HepG2 (cell line): ENCODE measurements around the gene GPR85. TPM values are rescaled to one million over a fixed set of nuclear protein-coding genes. Genes with fewer than 3 reads are reported as not detected.

Experiments
- ATAC-seq: fragments of 200-7000 bp; cut with Tn5 transposase; 3 replicates; pipeline ENCODE4 v1.9.1; 2020; ENCODE audit warnings: mild to moderate bottlenecking, moderate library complexity
- BruUV-seq: library from RNA; stranded (reverse); fragments of 400-500 nt; replicated peaks from 2 replicates; lab custom pipeline; 2021; lab: Mats Ljungman, UMichigan
- CTCF ChIA-PET: fragments of 300-600 bp; formaldehyde crosslinking; extraction: SDS; loops from one replicate; lab custom pipeline; 2021; ENCODE audit warnings: low total read pairs, inconsistent platforms, low intra/inter-chr PET ratio; lab: Yijun Ruan, JAX
- POLR2A ChIA-PET: fragments of 350-600 bp; sonication (Branson Sonifier 250); formaldehyde crosslinking; loops from one replicate; lab custom pipeline; 2020; ENCODE audit warnings: antibody characterized with exemption, inconsistent platforms; lab: Yijun Ruan, JAX
- DNase-seq: peaks from one replicate; pipeline ENCODE4 v3.0.0-alpha.2; 2015; ENCODE audit warnings: low spot score
- FAIRE-seq: peaks from 3 replicates; lab custom pipeline; 2011; peaks lifted over from hg19 to GRCh38; lab: Jason Lieb, UNC
- H2AFZ ChIP-seq: one replicate; pipeline ENCODE4 v1.6.1; 2011; ENCODE audit warnings: low read length, inconsistent platforms
- H3K27ac ChIP-seq: fragments of 300-600 bp; 3 replicates; pipeline ENCODE4 v1.8.0; 2011; ENCODE audit warnings: mixed run types, mild to moderate bottlenecking, mixed read lengths, low read length, inconsistent platforms; ENCODE audit not compliant: insufficient read depth; ENCODE audit errors: extremely low read length
- H3K27me3 ChIP-seq, 2 experiments: fragments of 200-600 bp in 1 of 2; 2 replicates in 1 of 2; 3 replicates in 1 of 2; pipeline versions ENCODE4 v1.6.0 to v1.8.0; 2011; ENCODE audit warnings: low read length in 2 of 2, mild to moderate bottlenecking in 2 of 2, moderate library complexity in 2 of 2, inconsistent platforms in 1 of 2; ENCODE audit not compliant: insufficient read depth in 2 of 2, control insufficient read depth in 1 of 2
- H3K36me3 ChIP-seq, 2 experiments: fragments of 200-600 bp in 1 of 2; replicated peaks in 1 of 2; 2 replicates in 1 of 2; 3 replicates in 1 of 2; pipeline versions ENCODE4 v1.5.1 to v1.8.0; 2011; ENCODE audit warnings: low read length in 2 of 2, inconsistent platforms in 1 of 2; ENCODE audit not compliant: insufficient read depth in 2 of 2, control insufficient read depth in 1 of 2
- H3K4me1 ChIP-seq: 2 replicates; pipeline ENCODE4 v1.5.1; 2012; ENCODE audit warnings: low read length, inconsistent platforms; ENCODE audit not compliant: insufficient read depth
- H3K4me2 ChIP-seq: 2 replicates; pipeline ENCODE4 v1.6.0; 2011; ENCODE audit warnings: low read depth, low read length, inconsistent platforms
- H3K4me3 ChIP-seq, 3 experiments: fragments of 200-600 bp in 1 of 3; sonication (generic), shearing (Covaris generic) in 1 of 3; replicated peaks in 1 of 3; 2 replicates each; pipeline ENCODE4 v1.5.1; 2011 to 2016; ENCODE audit warnings: low read length in 3 of 3, inconsistent platforms in 2 of 3, low read depth in 2 of 3, mild to moderate bottlenecking in 2 of 3, control low read depth in 1 of 3, mixed read lengths in 1 of 3; ENCODE audit not compliant: insufficient read depth in 1 of 3
- H3K79me2 ChIP-seq: one replicate; pipeline ENCODE4 v1.6.1; 2011; ENCODE audit warnings: low read length, inconsistent platforms; ENCODE audit not compliant: insufficient read depth
- H3K9ac ChIP-seq: 2 replicates; pipeline ENCODE4 v1.6.0; 2011; ENCODE audit warnings: mild to moderate bottlenecking, low read depth, low read length, inconsistent platforms; ENCODE audit not compliant: insufficient read depth
- H3K9me3 ChIP-seq: 2 replicates; pipeline ENCODE4 v1.5.1; 2012; ENCODE audit warnings: mild to moderate bottlenecking, low read length
- H4K20me1 ChIP-seq: 2 replicates; pipeline ENCODE4 v1.6.0; 2011; ENCODE audit warnings: inconsistent platforms, mild to moderate bottlenecking, low read length, moderate library complexity; ENCODE audit not compliant: insufficient read depth
- EP300 ChIP-seq, 3 experiments: sonication (generic) in 1 of 3; formaldehyde crosslinking in 1 of 3; IDR thresholded peaks; 2 replicates each; pipeline versions ENCODE4 v1.5.1 to v1.6.1; 2011 to 2020; ENCODE audit warnings: low read depth in 2 of 3, low read length in 2 of 3, borderline replicate concordance in 1 of 3, improper control_type of control experiment in 1 of 3, mild to moderate bottlenecking in 1 of 3, missing genetic modification reagents in 1 of 3, moderate library complexity in 1 of 3
- NR2F2 ChIP-seq: IDR thresholded peaks from 2 replicates; pipeline ENCODE4 v1.6.1; 2012; ENCODE audit warnings: low read depth, inconsistent platforms, borderline replicate concordance
- PHF5A ChIP-seq: IDR thresholded peaks from one replicate; pipeline ENCODE4 v1.6.1; 2018; ENCODE audit warnings: low read depth, missing genetic modification reagents; ENCODE audit not compliant: unreplicated experiment
- PRPF4 ChIP-seq: fragments of 200-400 bp; formaldehyde crosslinking; IDR thresholded peaks from 2 replicates; pipeline ENCODE4 v1.6.1; 2016; ENCODE audit warnings: low read length, low read depth; ENCODE audit not compliant: poor library complexity, severe bottlenecking
- RFX1 ChIP-seq: fragments of 450-650 bp; IDR thresholded peaks from 2 replicates; pipeline ENCODE4 v1.6.1; 2017
- SALL1 ChIP-seq: sonication (generic); formaldehyde crosslinking; IDR thresholded peaks from 2 replicates; pipeline ENCODE4 v1.8.0; 2022; ENCODE audit warnings: mild to moderate bottlenecking, missing genetic modification reagents
- XRCC5 ChIP-seq: fragments of 200-400 bp; formaldehyde crosslinking; optimal IDR thresholded peaks from 2 replicates; pipeline ENCODE3; 2017; ENCODE audit warnings: mild to moderate bottlenecking, low read length
- ZNF260 ChIP-seq: sonication (generic); formaldehyde crosslinking; IDR thresholded peaks from 2 replicates; pipeline ENCODE4 v1.4.0; 2020; ENCODE audit warnings: missing genetic modification reagents, low read depth, mild to moderate bottlenecking, borderline replicate concordance
- ZNF274 ChIP-seq: sonication (generic); formaldehyde crosslinking; IDR thresholded peaks from 2 replicates; pipeline ENCODE4 v1.5.1; 2020; ENCODE audit warnings: mild to moderate bottlenecking, missing genetic modification reagents
- ZNF746 ChIP-seq: sonication (generic); formaldehyde crosslinking; IDR thresholded peaks from 2 replicates; pipeline ENCODE4 v1.8.0; 2022; ENCODE audit warnings: mild to moderate bottlenecking, missing genetic modification reagents
- WGBS: methylation state at CpG from one replicate; pipeline ENCODE4 v1.1.6; 2017; ENCODE audit warnings: low lambda C conversion rate; 5-methylcytosine and 5-hydroxymethylcytosine counted together
- in situ Hi-C: cut with HindIII; loops from 2 replicates; pipeline ENCODE4 v1.10.0; 2017; ENCODE audit warnings: low pct_unique_long_range_greater_than_20kb; ENCODE audit not compliant: extremely low pct_ligation_motif_present
- intact Hi-C: fragments of 100-400 bp; cut with micrococcal nuclease; formaldehyde crosslinking; loops from one replicate; pipeline ENCODE4 v1.10.0; 2022; ENCODE audit not compliant: unreplicated experiment
- polyA plus RNA-seq, 8 experiments: library from polyadenylated mRNA; depleted of rRNA in 3 of 8; stranded (reverse) in 7 of 8; unstranded in 1 of 8; fragments of >200 nt; fragmentation: Illumina TruSeq in 4 of 8; extraction: Trizol in 4 of 8; gene quantifications; 2 replicates each; pipeline versions ENCODE4 v1.2.1 to v1.2.3, GENCODE V29; 2011 to 2016; ENCODE audit warnings: low read depth in 4 of 8, missing spikeins in 1 of 8, mixed read lengths in 1 of 8; ENCODE audit not compliant: insufficient read depth in 1 of 8
- total RNA-seq, 5 experiments: library from RNA; depleted of rRNA; stranded (reverse); fragments of >200 nt; fragmentation: Illumina TruSeq; extraction: Trizol; gene quantifications; 2 replicates each; pipeline ENCODE4 v1.2.3, GENCODE V29; 2016; ENCODE audit warnings: low read depth in 1 of 5
- TF ChIP-seq, protein P1 (sequence below): sonication (generic); formaldehyde crosslinking; IDR thresholded peaks from 2 replicates; pipeline ENCODE4 v1.8.1; 2023; ENCODE audit warnings: mild to moderate bottlenecking, inconsistent platforms, moderate library complexity, missing genetic modification reagents, borderline replicate concordance
- TF ChIP-seq, protein P2 (sequence below): sonication (generic); formaldehyde crosslinking; IDR thresholded peaks from 2 replicates; pipeline ENCODE4 v1.9.0; 2022; ENCODE audit warnings: missing genetic modification reagents, mild to moderate bottlenecking, borderline replicate concordance

The GPR85 gene
- total and polyA plus RNA-seq, 2 of the 13 experiments (the other 11 are each of a cell fraction or from before 2014, with no cell fraction given), result not detected

DNA sequence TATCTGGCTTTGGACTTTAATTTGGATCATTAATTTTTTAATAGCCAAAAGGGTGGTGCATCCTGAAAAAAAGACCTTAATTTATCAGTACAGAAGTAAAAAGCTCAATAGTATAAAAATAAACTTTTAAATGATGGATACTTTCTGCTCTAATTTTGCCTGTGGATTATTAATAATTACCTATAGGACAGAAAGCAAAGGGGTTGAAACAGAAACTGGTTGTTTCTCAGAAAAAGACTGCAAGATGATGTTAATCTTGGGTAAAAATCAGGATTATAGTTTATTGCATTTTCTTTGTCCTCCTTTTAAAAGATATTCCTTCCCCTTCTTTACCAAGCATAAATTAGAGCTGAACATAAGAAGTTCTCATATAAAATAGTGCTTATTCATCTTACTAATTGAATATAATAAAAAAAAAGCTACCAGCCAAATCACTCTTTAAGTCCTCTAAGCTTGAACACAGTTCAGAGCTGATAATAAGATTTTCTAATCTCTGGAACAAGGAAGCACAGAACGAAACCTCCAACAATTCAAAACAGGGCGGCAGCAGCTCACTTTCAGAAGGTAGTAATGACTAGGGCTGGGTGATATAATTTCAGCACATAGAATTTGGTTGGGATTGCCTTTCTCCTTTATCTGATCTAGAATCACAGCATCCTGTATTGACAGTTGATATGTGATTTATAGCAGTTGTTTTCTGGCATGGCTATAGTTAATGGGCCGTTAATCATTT, 8.1 kb upstream of the GPR85 start:
- POLR2A ChIA-PET, result no interaction called here
- FAIRE-seq, result no peak
- no peaks in the 10 kb centered on the region for H4K20me1 ChIP-seq
- WGBS, result 0% methylated on average over 3 of the region's 3 CpGs
- intact Hi-C loops, result no loop called here
- no peak for TF ChIP-seq ZNF260 (CRISPR knock-in tag)
- TF ChIP-seq ZNF746 (CRISPR knock-in tag), result no peak
- TF ChIP-seq, protein P1, sequence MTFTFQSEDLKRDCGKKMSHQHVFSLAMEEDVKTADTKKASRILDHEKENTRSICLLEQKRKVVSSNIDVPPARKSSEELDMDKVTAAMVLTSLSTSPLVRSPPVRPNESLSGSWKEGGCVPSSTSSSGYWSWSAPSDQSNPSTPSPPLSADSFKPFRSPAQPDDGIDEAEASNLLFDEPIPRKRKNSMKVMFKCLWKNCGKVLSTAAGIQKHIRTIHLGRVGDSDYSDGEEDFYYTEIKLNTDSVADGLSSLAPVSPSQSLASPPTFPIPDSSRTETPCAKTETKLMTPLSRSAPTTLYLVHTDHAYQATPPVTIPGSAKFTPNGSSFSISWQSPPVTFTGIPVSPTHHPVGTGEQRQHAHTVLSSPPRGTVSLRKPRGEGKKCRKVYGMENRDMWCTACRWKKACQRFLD, result no peak
- no peak for TF ChIP-seq NR2F2
- no peak for TF ChIP-seq RFX1
- no peak for TF ChIP-seq PHF5A (CRISPR knock-in tag)
- no peak for TF ChIP-seq EP300 (IDR thresholded peaks at IDR 0.05; ENCODE audit: low read depth in 2 of 2, low read length in 2 of 2)
- no peak for TF ChIP-seq EP300 (CRISPR knock-in tag; IDR thresholded peaks at IDR 0.05; ENCODE audit: borderline replicate concordance)
- no peak for TF ChIP-seq XRCC5
- no peak for TF ChIP-seq SALL1 (CRISPR knock-in tag)
- TF ChIP-seq PRPF4, result no peak
- TF ChIP-seq, protein P2, sequence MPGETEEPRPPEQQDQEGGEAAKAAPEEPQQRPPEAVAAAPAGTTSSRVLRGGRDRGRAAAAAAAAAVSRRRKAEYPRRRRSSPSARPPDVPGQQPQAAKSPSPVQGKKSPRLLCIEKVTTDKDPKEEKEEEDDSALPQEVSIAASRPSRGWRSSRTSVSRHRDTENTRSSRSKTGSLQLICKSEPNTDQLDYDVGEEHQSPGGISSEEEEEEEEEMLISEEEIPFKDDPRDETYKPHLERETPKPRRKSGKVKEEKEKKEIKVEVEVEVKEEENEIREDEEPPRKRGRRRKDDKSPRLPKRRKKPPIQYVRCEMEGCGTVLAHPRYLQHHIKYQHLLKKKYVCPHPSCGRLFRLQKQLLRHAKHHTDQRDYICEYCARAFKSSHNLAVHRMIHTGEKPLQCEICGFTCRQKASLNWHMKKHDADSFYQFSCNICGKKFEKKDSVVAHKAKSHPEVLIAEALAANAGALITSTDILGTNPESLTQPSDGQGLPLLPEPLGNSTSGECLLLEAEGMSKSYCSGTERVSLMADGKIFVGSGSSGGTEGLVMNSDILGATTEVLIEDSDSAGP (CRISPR knock-in tag), result no peak
- no peak for TF ChIP-seq ZNF274 (CRISPR knock-in tag)
- TF ChIP-seq, all 625 proteins: peak for 0
- Histone ChIP-seq H3K27me3 (no peaks in the 10 kb centered on the region), H3K9me3 (no peaks in the 10 kb centered on the region), H3K27ac (no peak overlapping the region), H3K4me2 (no peak overlapping the region), H3K9ac (no peak overlapping the region), H3K36me3 (no peaks in the 10 kb centered on the region), H3K4me1 (no peaks in the 10 kb centered on the region), H2AFZ (no peak overlapping the region), H3K4me3 (no peak overlapping the region), H3K79me2 (no peaks in the 10 kb centered on the region)
- no TSS peak for BruUV-seq
- in situ Hi-C loops, result no loop called here
- ATAC-seq (no peak), DNase-seq (no peak)
- CTCF ChIA-PET, result no interaction called here
